GM13976 (cell line): ENCODE measurements around the gene MSI2.
A peak's percentile ranks its signal among the peaks of the same experiment; 100 is the strongest.

ENCODE experiments used
- DNase-seq: peaks from one replicate; pipeline ENCODE4 v3.0.0; 2012; ENCODE audit warnings: low spot score
- CTCF ChIP-seq: IDR thresholded peaks from 2 replicates; pipeline ENCODE4 v1.5.1; 2012; ENCODE audit warnings: borderline replicate concordance, mild to moderate bottlenecking; ENCODE audit not compliant: insufficient read depth; ENCODE audit errors: extremely low read depth, missing control alignments, control extremely low read depth
- in situ Hi-C: fragments of 300-500 bp; cut with MboI; formaldehyde crosslinking; loops from one replicate; pipeline ENCODE4 v1.12.0; 2022; ENCODE audit warnings: low sequenced_read_pairs, mixed read lengths, inconsistent platforms; ENCODE audit not compliant: unreplicated experiment

MSI2 gene

GRCh38 chr17:57720386-57721035 lies 464.2 kb downstream of the MSI2 start:
- no peak for TF ChIP-seq CTCF
- in situ Hi-C loops, result no loop called here
- no peak for DNase-seq

- TF ChIP-seq CTCF, result no peak
- no peak for DNase-seq
- in situ Hi-C loops, result no loop called here
Observed at GRCh38 chr17:57721967-57722703, 465.8 kb downstream of the MSI2 start.

GRCh38 chr17:57722704-57723043 lies 466.4 kb downstream of the MSI2 start:
- no peak for TF ChIP-seq CTCF
- no peak for DNase-seq
- in situ Hi-C loops, result no loop called here

- DNase-seq, result no peak
- no peak for TF ChIP-seq CTCF
- in situ Hi-C loops, result no loop called here
Observed at GRCh38 chr17:57723427-57724025, 467.2 kb downstream of the MSI2 start.

- peak; percentile 64 for DNase-seq
- TF ChIP-seq CTCF, result no peak
- in situ Hi-C loops, result no loop called here
Observed at GRCh38 chr17:57724026-57724728, 467.9 kb downstream of the MSI2 start.

GRCh38 chr17:57724729-57725125 lies 468.4 kb downstream of the MSI2 start:
- TF ChIP-seq CTCF, result no peak
- in situ Hi-C loops, result no loop called here
- DNase-seq, result no peak
